ENCODE results near the gene CYTL1.

Gene CYTL1

DNA sequence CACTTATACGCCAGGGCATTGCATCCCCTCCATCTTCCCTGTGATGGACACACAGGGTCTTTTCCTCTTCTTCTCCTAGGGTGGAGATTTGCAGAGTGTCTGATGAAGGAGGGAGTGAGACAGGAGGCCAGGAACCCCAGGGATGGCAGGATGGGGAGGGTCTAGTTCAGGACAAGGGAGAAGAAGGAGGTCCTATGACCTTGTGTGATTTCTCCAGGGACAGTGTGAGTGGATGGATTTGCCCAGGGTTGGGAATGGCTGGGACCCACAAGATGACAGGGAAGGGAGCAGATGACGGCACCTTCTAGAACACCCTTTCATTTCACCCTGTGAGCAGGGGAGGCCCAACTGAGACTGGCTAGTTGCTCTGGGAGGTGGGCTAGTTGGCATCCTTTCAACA, 34.2 kb downstream of the CYTL1 start:
- no peak for FAIRE-seq

DNA sequence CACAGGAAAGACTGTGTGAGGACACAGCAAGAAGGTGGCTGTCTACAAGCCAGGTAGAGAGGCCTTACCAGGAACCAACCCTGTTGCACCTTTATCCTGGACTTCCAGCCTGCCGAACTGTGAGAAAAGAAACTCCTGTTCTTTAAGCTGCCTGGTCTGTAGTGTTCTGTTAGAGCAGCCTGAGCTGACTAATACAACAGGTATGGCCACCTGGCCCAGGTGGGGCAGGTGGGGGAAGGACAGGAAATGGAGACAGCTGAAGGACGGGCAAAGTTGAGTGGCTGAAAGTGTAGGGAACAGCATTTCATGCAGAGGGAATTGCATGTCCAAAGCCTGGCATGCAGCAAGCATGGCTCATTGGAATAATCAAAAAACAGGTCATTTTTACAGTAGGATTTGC, 35.1 kb downstream of the CYTL1 start:
- DNase-seq (ENCODE audit: insufficient read length, low spot score), result no peak
- FAIRE-seq, result no peak
- no peak for TF ChIP-seq POLR2A (IDR thresholded peaks at IDR 0.05; ENCODE audit: low read depth, low read length)

More for the DNA sequence above, 34.2 kb downstream of the CYTL1 start:
- TF ChIP-seq POLR2A (IDR thresholded peaks at IDR 0.05; ENCODE audit: low read depth, low read length), result no peak
- DNase-seq (ENCODE audit: insufficient read length, low spot score), result no peak

- FAIRE-seq (no peak), DNase-seq (ENCODE audit: insufficient read length, low spot score) (no peak)
- no peak for TF ChIP-seq POLR2A (IDR thresholded peaks at IDR 0.05; ENCODE audit: low read depth, low read length)
Measured at GRCh38 chr4:4981827-4982226, 37.4 kb downstream of the CYTL1 start.

DNA sequence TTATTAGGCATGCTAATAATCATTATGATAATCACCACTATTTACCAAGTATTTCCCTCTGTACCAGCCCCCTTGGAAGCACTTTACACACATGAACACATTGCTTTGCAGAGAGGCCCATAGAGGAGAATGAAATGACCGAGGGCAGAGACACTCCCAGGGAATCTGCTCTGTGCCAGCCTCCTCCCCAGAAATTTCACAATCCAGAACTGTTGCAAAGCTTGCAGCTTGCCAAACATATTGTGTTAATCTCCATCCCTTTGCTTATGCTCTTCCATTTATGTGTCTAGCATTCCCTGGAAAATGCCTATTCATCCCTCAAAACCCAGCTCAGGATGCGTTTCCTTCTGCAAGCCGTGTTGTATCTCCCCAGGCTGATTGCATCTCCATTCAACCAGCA, 37.8 kb downstream of the CYTL1 start:
- TF ChIP-seq POLR2A (IDR thresholded peaks at IDR 0.05; ENCODE audit: low read depth, low read length), result no peak
- no peak for FAIRE-seq
- no peak for DNase-seq (ENCODE audit: insufficient read length, low spot score)

DNA sequence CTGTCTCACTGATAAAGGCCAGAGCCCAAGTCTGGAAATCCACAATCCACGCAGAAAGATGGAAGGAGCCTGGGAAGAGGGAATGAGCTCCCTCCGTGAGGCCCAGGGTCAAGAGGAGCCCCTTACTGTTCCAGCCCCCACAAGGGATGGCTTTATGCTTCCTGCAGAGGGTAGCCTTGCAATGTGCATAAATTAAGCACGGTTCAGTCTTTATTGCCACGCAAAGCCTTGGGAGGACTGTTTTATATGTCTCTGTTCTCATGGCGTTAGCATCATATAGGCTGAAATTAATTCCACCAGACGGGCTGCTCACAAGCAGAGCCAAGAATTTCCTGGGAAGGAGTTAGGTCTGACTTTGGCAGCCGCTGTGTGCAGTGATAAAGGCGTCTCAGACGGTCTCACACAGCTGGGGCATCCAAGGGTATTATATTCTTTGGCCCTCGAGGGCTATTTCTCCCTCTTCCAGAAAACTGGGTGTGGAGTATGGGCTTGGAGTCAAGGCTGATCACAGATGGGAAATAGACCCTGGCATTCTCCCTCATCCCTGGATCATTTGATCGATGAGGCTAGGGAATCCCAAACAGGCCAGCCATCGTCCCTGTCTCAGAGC, 38.5 kb downstream of the CYTL1 start:
- FAIRE-seq (no peak), DNase-seq (ENCODE audit: insufficient read length, low spot score) (no peak)

GRCh38 chr4:4979971-4980370, 39.3 kb downstream of the CYTL1 start:
- FAIRE-seq (no peak), DNase-seq (ENCODE audit: insufficient read length, low spot score) (no peak)
- no peak for TF ChIP-seq POLR2A (IDR thresholded peaks at IDR 0.05; ENCODE audit: low read depth, low read length)

More for the DNA sequence above, 38.5 kb downstream of the CYTL1 start:
- TF ChIP-seq POLR2A (IDR thresholded peaks at IDR 0.05; ENCODE audit: low read depth, low read length), result no peak

GRCh38 chr4:4974727-4975126, 44.5 kb downstream of the CYTL1 start:
- no peak for TF ChIP-seq POLR2A (IDR thresholded peaks at IDR 0.05; ENCODE audit: low read depth, low read length)
- no peak for DNase-seq (ENCODE audit: insufficient read length, low spot score)
- no peak for FAIRE-seq

GRCh38 chr4:4971796-4972195, 47.5 kb downstream of the CYTL1 start:
- FAIRE-seq (no peak), DNase-seq (ENCODE audit: insufficient read length, low spot score) (no peak)
- TF ChIP-seq POLR2A (IDR thresholded peaks at IDR 0.05; ENCODE audit: low read depth, low read length), result no peak

DNA sequence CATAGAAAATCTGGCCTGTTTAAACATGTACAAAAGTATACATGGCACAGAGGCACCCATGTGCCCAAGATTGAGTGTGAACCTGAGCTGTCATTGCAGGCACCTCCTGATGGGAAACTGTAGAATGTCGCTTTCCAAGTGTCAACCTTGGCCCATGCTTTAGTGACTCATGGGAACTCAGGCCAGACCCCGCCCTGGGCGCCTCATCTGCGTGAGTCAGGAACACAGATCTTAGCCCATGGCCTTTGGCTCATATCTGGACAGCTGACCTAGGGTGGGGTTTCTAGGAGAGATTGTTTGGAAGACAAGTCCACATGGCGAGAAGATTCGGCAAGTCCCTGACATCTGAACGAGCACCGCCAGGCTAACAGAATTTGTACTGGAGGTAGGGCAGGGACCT, 50.0 kb downstream of the CYTL1 start:
- peak; percentile 44 for DNase-seq (ENCODE audit: insufficient read length, low spot score)
- TF ChIP-seq POLR2A (IDR thresholded peaks at IDR 0.05; ENCODE audit: low read depth, low read length), result no peak
- no peak for FAIRE-seq

GRCh38 chr4:4968161-4968725, 51.0 kb downstream of the CYTL1 start:
- no peak for FAIRE-seq
- TF ChIP-seq POLR2A (IDR thresholded peaks at IDR 0.05; ENCODE audit: low read depth, low read length), result no peak
- no peak for DNase-seq (ENCODE audit: insufficient read length, low spot score)

Measured in H54 (cell line).